GM12874 (cell line): Measurements from ENCODE around the gene ATP8A2.

ENCODE experiments used
- CTCF ChIP-seq: IDR thresholded peaks from 2 replicates; pipeline ENCODE4 v1.5.1; 2011; ENCODE audit warnings: low read depth, mild to moderate bottlenecking, control low read depth, low read length, moderate library complexity; ENCODE audit not compliant: insufficient read depth

Gene ATP8A2

GRCh38 chr13:25715760-25716159, 344.0 kb downstream of the ATP8A2 start:
- TF ChIP-seq CTCF = no peak

- TF ChIP-seq CTCF = no peak
Measured at GRCh38 chr13:25717666-25718197, 346.0 kb downstream of the ATP8A2 start.

- TF ChIP-seq CTCF = no peak
Measured at GRCh38 chr13:25719666-25720065, 347.9 kb downstream of the ATP8A2 start.

- TF ChIP-seq CTCF = no peak
Measured at GRCh38 chr13:25722893-25723292, 351.1 kb downstream of the ATP8A2 start.

- TF ChIP-seq CTCF = no peak
Measured at GRCh38 chr13:25725104-25725503, 353.3 kb downstream of the ATP8A2 start.

- TF ChIP-seq CTCF = no peak
Measured at GRCh38 chr13:25727250-25727649, 355.5 kb downstream of the ATP8A2 start.

GRCh38 chr13:25727810-25728209, 356.0 kb downstream of the ATP8A2 start:
- TF ChIP-seq CTCF = no peak

- no peak for TF ChIP-seq CTCF
Measured at GRCh38 chr13:25729201-25729600, 357.4 kb downstream of the ATP8A2 start.
